ENCODE results near the gene ZNF302. TPM values are rescaled to one million over a fixed set of nuclear protein-coding genes. Genes with fewer than 3 reads are reported as not detected.
"Not testable (repeated sequence)": the region's sequence is repeated elsewhere in the genome, so short reads cannot be mapped to it uniquely, and the experiment has no call there.

ZNF302 gene
- total and polyA plus RNA-seq, 9 donors, result 23.3 to 40.6 (median 36.8) TPM

DNA sequence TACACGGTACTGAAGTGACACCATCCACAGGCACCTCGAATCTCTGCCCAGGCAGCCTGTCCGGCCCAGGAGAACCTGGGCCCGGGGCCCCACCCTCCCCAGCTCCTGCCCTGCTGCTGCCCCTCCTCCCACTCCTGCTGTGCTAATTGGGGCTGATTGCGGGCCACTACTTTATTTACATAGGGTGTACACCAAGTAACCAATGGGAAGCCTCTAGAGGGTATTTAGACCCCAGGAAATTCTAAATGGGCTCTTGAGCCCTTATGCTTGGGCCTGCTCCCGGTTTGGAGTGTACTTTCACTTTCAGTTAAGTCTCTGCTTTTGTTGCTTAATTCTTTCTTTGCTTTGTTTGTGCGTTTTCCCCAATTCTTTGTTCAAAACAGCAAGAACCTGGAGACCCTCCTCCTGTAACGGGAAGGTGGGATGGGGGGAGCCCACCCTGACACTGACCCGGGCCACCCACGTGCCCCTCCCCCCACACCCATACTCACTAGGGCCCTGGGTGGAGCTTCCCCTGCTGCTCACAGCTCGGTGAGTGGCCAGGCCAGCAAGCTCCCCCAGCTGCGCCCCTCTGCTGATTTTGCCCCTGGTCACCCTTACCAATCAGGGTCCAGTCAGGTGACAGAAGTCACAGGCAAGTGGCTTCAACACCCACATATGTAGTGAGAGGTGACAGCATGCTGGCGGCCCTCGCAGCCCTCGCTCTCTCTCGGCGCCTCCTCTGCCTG, 10.0 kb upstream of the ZNF302 start:
- peak in 1 of 5 donors; percentile 39 for DNase-seq
- 57 to 62% (median 60%) methylated on average over 17 of the region's 17 CpGs for WGBS, 3 donors
- Histone ChIP-seq H3K27me3 (no peaks in the 10 kb centered on the region), H3K27ac (no peak overlapping the region), H3K4me1 (ENCODE audit: insufficient read depth) (no peaks in the 10 kb centered on the region), H3K36me3 (no peaks in the 10 kb centered on the region), H3K4me3 (peak overlapping the region; percentile 16), H3K9me3 (no peaks in the 10 kb centered on the region)
- intact Hi-C loops (cut with DNase I), result no loop called here
- TF ChIP-seq POLR2A (IDR thresholded peaks at IDR 0.05), result no peak
- TF ChIP-seq, protein P1, sequence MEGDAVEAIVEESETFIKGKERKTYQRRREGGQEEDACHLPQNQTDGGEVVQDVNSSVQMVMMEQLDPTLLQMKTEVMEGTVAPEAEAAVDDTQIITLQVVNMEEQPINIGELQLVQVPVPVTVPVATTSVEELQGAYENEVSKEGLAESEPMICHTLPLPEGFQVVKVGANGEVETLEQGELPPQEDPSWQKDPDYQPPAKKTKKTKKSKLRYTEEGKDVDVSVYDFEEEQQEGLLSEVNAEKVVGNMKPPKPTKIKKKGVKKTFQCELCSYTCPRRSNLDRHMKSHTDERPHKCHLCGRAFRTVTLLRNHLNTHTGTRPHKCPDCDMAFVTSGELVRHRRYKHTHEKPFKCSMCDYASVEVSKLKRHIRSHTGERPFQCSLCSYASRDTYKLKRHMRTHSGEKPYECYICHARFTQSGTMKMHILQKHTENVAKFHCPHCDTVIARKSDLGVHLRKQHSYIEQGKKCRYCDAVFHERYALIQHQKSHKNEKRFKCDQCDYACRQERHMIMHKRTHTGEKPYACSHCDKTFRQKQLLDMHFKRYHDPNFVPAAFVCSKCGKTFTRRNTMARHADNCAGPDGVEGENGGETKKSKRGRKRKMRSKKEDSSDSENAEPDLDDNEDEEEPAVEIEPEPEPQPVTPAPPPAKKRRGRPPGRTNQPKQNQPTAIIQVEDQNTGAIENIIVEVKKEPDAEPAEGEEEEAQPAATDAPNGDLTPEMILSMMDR (IDR thresholded peaks at IDR 0.05), result no peak

DNA sequence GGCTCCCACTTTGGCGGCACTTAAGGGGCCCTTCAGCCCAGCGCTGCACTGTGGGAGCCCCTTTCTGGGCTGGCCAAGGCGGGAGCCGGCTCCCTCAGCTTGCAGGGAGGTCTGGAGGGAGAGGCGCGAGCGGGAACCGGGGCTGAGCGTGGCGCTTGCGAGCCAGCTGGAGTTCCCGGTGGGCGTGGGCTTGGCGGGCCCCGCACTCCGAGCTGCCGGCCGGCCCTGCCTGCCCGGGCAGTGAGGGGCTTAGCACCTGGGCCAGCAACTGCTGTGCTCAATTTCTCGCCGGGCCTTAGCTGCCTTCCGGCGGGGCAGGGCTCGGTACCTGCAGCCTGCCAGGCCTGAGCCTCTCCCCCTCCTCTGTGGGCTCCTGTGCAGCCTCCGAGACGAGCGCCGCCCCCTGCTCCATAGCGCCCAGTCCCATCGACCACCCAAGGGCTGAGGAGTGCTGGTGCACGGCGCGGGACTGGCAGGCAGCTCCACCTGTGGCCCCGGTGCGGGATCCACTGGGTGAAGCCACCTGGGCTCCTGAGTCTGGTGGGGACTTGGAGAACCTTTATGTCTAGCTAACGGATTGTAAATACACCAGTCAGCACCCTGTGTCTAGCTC, 9.3 kb upstream of the ZNF302 start:
- H3K4me3 ChIP-seq; intact Hi-C loops (cut with DNase I); H3K4me1 ChIP-seq (ENCODE audit: insufficient read depth); H3K27me3 ChIP-seq; H3K9me3 ChIP-seq; H3K36me3 ChIP-seq; DNase-seq; H3K27ac ChIP-seq: not testable (repeated sequence)
- WGBS, 3 donors, result 88 to 99% (median 97%) methylated on average over 32 to 36 of the region's 36 CpGs

DNA sequence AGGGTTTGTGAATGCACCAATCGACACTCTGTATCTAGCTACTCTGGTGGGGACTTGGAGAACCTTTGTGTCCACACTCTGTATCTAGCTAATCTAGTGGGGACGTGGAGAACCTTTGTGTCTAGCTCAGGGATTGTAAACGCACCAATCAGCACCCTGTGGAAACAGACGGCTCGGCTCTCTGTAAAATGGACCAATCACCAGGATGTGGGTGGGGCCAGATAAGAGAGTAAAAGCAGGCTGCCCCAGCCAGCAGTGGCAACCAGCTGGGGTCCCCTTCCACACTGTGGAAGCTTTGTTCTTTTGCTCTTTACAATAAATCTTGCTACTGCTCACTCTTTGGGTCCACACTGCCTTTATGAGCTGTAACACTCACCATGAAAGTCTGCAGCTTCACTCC, 8.8 kb upstream of the ZNF302 start:
- H3K9me3 ChIP-seq; H3K27me3 ChIP-seq; H3K4me3 ChIP-seq; DNase-seq; H3K4me1 ChIP-seq (ENCODE audit: insufficient read depth); H3K27ac ChIP-seq; intact Hi-C loops (cut with DNase I); H3K36me3 ChIP-seq: not testable (repeated sequence)
- WGBS, 3 donors, result 79 to 88% (median 80%) methylated on average over 5 of the region's 5 CpGs

DNA sequence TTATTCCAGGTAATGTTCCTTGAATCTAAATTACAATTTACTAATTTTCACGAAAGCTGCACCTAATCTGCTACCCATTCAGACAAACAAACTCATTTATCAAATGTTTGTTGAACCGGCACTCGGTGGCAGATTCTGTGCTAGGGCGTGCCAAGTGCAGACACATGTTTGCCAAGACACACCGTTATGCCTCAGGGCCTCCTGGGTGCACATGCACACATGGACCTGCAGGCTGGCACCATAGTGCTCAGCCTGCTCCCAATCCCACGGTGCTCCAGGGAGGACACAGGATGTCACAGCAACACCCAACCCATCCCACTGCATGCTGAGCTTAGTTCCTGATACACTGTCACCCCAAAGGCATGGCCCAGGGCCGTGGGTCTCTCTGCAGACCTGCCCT, 8.2 kb upstream of the ZNF302 start:
- H3K4me3 ChIP-seq, result no peak overlapping the region
- no peaks in the 10 kb centered on the region for H3K4me1 ChIP-seq (ENCODE audit: insufficient read depth)
- WGBS, 3 donors, result 81 to 89% (median 87%) methylated on average over 6 to 7 of the region's 7 CpGs
- no peak overlapping the region for H3K27ac ChIP-seq
- no peak for DNase-seq
- TF ChIP-seq EP300 (IDR thresholded peaks at IDR 0.05) (no peak), POLR2A (IDR thresholded peaks at IDR 0.05) (no peak)
- TF ChIP-seq, protein P1 (IDR thresholded peaks at IDR 0.05), result no peak
- intact Hi-C loops (cut with DNase I), result no loop called here
- H3K36me3 ChIP-seq, result no peaks in the 10 kb centered on the region
- H3K27me3 ChIP-seq, result no peaks in the 10 kb centered on the region
- no peaks in the 10 kb centered on the region for H3K9me3 ChIP-seq

DNA sequence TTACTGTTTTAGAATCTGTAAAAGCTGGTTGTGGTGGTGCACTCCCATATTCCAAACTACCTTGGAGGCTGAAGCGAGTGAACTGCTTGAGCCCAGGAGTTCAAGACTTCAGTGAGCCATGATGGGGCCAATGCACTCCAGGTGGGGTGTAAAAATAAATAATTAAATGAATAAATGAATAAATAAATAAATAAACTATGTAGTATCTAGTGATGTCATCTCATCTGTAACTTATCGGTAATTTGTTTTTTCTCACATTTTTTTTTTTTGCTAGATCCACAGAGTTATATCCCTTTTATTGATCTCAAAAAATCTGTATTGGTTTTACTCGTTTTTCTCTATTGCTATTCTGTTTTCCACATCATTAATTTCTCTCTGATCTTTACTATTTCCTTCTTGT, 5.5 kb upstream of the ZNF302 start:
- H3K36me3 ChIP-seq, result no peaks in the 10 kb centered on the region
- H3K4me3 ChIP-seq, result no peak overlapping the region
- intact Hi-C loops (cut with DNase I), result no loop called here
- H3K9me3 ChIP-seq, result no peaks in the 10 kb centered on the region
- WGBS, 3 donors, result 89 to 95% (median 93%) methylated on average over 3 of the region's 3 CpGs
- H3K27me3 ChIP-seq, result no peaks in the 10 kb centered on the region
- H3K27ac ChIP-seq, result no peak overlapping the region
- DNase-seq, result no peak
- no peaks in the 10 kb centered on the region for H3K4me1 ChIP-seq (ENCODE audit: insufficient read depth)
- TF ChIP-seq, protein P1 (IDR thresholded peaks at IDR 0.05), result no peak
- TF ChIP-seq POLR2A (IDR thresholded peaks at IDR 0.05) (no peak), EP300 (IDR thresholded peaks at IDR 0.05) (no peak)
